ENCODE data around the gene ATP1A4.

DNA sequence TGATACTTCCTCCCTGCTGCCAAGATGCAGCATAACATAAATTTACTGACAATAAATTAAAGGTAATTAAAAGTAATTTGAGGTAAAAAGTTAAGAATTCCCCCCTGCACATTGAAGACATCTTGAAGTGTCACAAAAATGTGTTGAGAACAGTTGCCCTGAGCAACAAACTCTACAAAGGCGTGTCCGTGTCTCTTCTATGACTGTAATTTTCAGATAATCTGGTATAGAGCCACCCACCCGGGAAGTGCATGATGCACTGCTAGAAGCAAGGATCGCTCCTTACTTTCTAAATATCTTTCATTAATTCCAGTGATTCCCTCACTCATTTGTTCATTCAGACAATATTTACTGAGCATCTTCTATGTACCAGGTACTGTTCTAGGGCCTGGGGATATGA, 27.9 kb downstream of the ATP1A4 start:
- TF ChIP-seq, protein P1, sequence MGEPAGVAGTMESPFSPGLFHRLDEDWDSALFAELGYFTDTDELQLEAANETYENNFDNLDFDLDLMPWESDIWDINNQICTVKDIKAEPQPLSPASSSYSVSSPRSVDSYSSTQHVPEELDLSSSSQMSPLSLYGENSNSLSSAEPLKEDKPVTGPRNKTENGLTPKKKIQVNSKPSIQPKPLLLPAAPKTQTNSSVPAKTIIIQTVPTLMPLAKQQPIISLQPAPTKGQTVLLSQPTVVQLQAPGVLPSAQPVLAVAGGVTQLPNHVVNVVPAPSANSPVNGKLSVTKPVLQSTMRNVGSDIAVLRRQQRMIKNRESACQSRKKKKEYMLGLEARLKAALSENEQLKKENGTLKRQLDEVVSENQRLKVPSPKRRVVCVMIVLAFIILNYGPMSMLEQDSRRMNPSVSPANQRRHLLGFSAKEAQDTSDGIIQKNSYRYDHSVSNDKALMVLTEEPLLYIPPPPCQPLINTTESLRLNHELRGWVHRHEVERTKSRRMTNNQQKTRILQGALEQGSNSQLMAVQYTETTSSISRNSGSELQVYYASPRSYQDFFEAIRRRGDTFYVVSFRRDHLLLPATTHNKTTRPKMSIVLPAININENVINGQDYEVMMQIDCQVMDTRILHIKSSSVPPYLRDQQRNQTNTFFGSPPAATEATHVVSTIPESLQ (CRISPR knock-in tag; conservative IDR thresholded peaks at IDR 0.05), result no peak
- TF ChIP-seq, protein P2, sequence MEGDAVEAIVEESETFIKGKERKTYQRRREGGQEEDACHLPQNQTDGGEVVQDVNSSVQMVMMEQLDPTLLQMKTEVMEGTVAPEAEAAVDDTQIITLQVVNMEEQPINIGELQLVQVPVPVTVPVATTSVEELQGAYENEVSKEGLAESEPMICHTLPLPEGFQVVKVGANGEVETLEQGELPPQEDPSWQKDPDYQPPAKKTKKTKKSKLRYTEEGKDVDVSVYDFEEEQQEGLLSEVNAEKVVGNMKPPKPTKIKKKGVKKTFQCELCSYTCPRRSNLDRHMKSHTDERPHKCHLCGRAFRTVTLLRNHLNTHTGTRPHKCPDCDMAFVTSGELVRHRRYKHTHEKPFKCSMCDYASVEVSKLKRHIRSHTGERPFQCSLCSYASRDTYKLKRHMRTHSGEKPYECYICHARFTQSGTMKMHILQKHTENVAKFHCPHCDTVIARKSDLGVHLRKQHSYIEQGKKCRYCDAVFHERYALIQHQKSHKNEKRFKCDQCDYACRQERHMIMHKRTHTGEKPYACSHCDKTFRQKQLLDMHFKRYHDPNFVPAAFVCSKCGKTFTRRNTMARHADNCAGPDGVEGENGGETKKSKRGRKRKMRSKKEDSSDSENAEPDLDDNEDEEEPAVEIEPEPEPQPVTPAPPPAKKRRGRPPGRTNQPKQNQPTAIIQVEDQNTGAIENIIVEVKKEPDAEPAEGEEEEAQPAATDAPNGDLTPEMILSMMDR (CRISPR knock-in tag; IDR thresholded peaks at IDR 0.05), result no peak
- TF ChIP-seq NFKBIZ (CRISPR knock-in tag; IDR thresholded peaks at IDR 0.05), result no peak
- TF ChIP-seq PRPF4 (IDR thresholded peaks at IDR 0.05; ENCODE audit: low read depth, low read length, poor library complexity, severe bottlenecking), result no peak
- TF ChIP-seq ZNF296 (CRISPR knock-in tag; conservative IDR thresholded peaks at IDR 0.05), result no peak
- TF ChIP-seq, protein P3, sequence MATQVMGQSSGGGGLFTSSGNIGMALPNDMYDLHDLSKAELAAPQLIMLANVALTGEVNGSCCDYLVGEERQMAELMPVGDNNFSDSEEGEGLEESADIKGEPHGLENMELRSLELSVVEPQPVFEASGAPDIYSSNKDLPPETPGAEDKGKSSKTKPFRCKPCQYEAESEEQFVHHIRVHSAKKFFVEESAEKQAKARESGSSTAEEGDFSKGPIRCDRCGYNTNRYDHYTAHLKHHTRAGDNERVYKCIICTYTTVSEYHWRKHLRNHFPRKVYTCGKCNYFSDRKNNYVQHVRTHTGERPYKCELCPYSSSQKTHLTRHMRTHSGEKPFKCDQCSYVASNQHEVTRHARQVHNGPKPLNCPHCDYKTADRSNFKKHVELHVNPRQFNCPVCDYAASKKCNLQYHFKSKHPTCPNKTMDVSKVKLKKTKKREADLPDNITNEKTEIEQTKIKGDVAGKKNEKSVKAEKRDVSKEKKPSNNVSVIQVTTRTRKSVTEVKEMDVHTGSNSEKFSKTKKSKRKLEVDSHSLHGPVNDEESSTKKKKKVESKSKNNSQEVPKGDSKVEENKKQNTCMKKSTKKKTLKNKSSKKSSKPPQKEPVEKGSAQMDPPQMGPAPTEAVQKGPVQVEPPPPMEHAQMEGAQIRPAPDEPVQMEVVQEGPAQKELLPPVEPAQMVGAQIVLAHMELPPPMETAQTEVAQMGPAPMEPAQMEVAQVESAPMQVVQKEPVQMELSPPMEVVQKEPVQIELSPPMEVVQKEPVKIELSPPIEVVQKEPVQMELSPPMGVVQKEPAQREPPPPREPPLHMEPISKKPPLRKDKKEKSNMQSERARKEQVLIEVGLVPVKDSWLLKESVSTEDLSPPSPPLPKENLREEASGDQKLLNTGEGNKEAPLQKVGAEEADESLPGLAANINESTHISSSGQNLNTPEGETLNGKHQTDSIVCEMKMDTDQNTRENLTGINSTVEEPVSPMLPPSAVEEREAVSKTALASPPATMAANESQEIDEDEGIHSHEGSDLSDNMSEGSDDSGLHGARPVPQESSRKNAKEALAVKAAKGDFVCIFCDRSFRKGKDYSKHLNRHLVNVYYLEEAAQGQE (IDR thresholded peaks at IDR 0.05; ENCODE audit: borderline replicate concordance in 1 of 2, low read depth in 1 of 2, low read length in 2 of 2), result no peak
- TF ChIP-seq YY1 (IDR thresholded peaks at IDR 0.05; ENCODE audit: insufficient read depth, insufficient replicate concordance, low read depth, low read length), result no peak

All from HepG2 (cell line).